HG03139 (cell line): ENCODE data around the gene SPSB1.

Source experiments
- ATAC-seq: cut with Tn5 transposase; IDR thresholded peaks from one replicate; pipeline ENCODE4 v1.9.1; 2021; ENCODE audit not compliant: unreplicated experiment

The SPSB1 gene

DNA sequence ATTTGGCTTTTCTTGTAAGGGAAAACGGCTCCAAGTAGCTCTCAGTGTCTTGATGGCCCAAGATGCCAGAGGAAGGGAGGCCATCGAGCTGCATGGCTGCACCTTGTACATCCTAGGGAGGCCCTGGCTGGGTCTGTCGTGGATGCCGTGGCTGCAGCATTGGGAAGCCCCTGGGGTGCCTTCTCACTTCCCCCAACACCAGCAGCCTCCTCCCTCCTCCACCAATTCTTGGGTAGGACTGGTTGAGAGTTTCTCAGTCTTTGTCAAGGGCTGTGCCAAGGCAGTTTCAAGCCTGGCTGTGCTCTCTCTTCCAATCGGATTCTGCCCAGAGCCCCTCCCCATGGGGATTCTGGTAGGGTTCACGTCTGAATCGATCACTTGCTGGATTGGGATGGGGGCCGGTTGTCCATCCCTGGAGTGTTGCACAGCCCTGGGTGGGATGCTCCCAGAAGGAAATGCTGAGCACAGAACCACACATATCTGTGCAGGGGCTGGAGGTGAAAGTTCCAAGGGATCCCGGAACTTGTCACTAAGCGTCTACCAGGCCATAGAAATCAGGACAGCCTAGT is 14.0 kb upstream of the SPSB1 start:
- ATAC-seq: no peak

DNA sequence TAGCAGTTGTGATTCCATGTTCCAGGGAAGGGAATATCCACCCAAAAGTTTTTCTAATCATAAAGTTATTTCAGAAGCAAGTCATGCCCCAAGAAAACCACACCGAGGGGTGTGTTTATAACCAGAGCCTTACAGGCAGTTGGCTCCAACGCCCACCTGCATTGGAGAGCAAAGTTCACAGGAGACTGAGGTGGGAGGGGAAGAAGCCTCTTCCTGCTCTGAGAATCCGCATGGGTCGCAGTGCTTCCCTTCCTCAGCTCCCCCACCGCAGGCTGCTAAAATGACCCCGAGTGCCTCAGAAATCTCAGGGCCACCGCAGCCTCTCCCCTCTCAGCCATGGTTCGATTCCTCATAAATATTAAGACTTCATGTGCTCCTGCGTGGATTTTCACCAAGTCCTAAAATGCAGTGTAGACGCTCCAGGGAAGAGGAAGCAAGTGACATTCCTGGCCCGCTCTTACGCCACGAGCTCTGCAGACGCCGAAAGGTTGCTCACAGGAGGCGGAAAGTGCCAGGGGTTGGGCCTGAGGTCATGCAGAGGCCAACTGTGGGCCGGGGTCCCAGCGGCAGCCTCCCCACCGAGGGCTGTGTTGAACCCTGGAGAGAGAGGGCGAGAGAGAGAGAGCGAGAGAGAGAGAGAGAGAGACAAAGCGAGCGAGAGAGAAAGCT is 13.4 kb upstream of the SPSB1 start:
- no peak for ATAC-seq

DNA sequence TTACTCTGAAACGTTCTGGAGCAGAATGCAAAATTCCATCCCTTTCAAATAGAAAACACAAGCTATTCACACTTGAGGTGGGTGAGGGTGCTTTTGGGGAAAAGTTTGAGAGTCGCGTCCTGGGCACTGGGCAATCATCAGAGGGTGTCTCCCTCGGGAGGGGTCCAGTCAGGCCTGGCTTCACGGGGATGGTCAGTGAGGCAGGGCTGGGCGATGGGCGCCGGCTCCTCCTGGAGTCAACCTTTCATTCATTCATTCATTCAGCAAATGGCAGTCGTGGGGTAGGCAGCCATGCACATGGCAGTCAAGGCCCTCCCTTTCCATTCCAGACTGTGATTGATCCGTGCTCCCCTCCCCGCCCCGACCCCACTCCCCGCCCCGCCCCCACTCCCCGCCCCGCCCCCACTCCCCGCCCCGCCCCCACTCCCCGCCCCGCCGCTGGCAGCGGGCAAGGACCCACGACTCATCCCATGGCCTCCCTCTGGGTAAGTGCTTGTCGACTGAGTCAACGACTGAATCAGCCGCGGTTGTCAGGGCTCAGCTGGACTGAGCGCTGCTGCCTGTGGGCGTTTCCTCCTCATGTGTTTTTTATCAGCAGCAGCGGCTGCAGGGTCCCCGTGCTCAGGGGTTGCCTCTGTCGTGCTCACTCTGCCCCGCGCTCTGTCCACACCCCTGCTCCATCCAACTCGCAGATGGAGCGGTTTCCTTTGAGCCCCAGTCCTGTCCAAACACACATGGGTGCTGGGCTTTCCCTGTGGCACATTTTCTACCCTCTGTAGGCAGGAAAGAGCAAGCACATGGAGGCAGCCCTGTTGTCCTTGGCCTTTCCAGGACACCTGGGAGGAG is 12.5 kb upstream of the SPSB1 start:
- no peak for ATAC-seq

DNA sequence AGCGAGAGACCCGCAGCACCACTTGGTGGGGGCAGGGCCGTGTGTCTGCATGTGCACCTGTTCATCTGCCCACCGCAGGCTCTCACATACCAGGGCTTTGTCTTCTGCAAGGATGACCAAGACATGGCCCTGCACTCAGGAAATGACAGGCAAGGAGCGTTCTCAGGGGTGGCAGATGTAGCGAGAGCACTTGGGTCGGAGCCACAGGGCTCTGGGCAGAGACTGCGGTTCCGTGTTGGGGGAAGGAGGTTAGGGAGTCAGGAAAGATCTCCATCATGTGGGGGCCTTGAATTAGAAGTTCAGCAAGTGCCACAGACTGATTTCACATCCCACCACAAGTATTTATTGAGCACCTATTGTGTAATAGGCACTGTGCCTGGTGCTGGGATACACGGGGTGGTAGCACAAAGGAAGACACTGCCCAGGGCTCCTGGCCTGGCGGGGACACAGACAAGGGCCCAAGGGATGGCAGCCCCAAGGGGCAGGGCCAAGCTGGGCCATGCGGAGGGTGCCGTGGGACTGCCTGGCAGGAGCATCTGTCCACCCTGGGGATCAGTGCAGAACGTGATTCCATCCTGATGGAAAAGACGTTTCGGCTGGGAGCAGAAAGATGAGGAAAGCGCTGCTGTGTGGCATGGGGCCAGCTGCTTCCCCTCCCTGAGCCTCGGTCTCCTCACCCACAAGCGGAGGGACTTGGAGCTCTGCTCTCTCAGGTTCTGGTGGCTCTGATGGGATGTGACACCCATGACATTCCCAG is 11.4 kb upstream of the SPSB1 start:
- no peak for ATAC-seq

DNA sequence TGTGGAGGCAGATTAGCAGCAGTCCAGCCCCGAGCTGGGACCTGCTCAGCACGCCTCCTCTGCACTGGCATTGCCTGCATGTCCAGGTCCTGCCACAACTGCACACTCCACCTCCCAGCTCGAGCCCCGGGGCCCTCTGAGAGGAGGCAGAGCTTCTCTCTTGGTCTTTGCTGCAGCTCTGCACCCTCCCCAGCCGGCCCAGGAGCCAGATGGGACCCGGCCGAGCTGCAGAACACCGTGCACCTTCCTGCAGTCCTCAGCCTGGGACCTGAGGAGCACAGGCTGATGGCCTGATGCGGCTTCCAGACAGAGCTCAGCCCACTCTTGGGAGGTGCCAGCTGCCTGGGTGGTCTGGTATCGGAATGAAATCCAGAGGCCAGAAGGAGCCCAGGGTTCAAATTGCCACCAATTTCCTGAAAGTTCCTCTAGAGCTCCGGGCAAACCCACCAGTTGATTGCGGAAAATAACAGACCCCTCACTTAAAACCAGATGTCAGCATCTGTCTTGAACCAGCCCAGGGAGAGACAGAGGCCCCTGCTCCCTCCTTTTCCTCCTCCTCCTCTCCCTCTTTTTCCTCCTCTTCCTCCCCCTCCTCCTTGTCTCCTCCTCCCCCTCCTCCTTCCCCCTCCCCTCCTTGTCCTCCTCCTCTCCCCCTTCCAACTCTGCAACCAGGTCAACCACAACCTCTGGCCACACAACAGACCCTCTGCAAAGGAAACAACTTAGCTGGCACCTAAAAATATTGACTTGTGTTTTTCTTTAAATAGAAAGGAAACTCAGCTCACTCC is 10.6 kb upstream of the SPSB1 start:
- no peak for ATAC-seq

DNA sequence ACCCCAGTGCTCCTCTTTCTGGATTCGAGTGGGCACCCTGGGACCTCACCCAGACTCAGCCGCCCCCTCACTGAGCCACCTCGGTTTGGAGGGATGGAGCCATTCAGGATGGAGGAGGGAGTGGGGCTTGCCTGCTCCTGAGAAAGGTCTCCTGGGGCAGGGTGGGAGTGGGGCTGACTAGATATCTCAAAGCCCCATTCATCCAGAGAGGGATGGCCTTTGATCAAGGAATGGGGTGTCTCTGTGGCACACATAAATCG is 10.1 kb upstream of the SPSB1 start:
- ATAC-seq: no peak

DNA sequence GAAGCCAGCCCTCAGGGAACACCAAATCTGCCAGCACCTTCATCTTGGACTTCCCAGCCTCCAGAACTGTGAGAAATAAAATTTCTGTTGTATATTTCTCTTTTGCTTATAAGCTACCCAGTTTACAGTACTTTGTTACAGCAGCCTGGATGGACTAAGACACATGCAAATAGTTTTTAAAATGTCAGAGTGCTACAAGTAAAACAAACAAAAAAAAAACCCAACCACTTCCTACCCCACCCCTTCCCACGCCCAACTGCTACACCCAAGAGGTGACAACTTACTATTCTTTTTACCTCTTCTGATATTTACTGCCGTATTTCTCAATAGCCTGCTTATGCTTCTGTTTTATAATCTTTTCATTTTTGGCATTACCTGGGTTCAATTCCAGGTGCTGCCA is 8.6 kb upstream of the SPSB1 start:
- ATAC-seq: no peak

DNA sequence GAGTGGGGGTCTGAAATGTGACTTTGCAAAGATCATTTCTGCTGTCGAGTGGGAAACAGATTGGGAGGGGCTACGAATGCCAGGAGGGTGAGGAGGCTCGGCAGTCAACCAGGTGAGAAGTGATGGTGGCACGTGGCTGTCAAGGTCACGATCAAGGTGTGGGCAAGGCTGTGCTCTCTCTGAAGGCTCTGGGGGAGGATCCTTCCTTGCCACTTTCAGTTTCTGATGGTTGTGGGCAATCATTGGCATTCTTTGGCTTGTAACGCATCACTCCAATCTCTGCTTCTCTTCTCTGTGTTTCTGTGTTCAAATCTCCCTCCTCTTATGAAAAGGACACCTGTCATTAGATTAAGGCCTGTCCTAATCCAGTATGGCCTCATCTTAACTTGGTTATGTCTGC is 6.1 kb upstream of the SPSB1 start:
- no peak for ATAC-seq

DNA sequence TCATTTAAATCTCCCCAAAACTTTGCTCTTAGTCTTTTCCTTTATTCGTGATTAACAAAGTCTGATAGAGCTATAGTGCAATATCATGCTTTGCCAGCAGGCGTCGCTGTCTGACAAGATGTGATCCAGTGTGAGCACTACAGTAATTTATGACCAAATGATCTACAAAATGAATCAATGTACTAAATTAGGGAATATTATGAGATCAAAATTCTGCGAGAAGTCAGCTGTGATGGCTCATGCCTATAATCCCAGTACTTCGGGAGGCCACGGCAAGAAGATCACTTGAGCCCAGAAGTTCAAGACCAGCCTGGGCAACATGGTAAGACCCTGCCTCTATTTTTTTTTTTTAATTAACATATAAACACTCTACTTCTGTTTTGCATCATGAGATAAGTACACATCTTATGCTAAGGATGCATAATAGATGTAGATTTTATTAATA is 3.6 kb upstream of the SPSB1 start:
- ATAC-seq: no peak

DNA sequence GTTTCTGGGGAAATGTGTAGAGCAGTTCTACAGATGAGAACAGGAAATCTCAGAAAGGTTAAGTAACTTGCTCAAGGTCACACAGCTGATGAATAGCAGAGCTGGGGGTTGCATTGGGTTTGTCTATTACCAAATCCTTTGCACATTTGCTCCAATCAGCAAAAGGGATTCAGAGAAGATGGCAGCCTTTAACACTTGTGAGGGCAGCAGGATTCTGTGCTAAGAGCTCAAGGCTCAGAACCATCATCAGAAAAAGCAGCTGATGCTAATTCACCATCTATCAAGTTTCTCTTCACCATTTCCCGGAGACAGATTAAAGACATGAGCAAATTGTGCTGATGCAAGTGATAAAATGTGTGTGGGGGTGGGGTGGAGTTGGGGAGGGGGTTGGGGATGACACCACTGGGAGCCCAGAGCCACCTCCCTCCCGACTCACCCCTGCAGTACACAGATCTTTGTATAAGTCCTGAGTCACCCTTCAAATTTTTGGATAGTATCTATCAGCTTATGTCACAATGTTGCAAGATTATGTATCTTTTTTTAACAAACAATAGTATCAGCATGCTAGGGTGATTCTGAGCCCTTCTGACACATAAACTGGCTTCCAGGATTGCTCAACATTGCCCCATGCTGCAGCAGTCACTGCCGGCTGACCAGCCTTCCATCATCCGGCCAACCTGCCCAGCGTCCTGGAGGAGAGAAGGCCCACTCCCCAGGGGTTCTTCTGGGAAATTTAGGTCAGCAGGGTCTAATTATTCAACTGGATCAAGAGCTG is 2.8 kb upstream of the SPSB1 start:
- ATAC-seq: no peak

DNA sequence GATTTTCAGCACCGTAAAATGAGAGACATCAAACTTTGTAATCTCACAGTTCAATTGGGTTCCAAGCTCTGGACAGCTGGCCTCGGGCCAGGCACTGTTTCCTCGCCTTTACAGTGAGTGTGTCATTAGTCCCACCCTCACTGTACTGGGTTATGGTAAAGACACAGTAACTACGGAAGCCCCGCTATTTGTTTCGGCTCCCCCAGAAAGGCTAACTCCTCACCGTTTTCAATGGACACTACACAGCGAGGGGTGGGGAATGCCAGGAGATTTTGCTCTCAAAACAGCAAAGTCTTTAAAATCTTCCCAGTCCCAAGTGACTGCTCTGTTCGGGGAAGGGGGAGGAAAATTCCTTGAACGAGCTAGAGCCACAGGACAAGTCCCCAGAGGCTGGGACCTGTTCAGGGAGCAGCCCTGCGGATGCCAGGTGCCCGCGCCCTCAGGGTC is 757 bp upstream of the SPSB1 start:
- ATAC-seq: no peak

DNA sequence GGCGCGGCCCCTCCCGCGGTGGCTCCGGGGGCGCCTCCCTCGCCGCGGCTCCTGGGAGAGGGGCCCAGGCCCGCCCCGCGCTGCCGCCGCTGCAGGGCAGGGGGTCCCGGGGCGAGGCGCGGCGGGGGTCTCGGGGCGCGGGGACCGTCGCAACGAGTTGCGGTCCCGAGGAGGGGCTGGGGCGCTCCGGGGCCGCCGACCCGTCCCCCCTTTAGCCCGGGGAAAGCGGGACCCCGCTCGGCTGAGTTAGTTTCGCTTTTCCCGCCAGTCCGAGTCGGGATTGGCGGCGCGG is 493 bp downstream of the SPSB1 start:
- ATAC-seq: no peak

DNA sequence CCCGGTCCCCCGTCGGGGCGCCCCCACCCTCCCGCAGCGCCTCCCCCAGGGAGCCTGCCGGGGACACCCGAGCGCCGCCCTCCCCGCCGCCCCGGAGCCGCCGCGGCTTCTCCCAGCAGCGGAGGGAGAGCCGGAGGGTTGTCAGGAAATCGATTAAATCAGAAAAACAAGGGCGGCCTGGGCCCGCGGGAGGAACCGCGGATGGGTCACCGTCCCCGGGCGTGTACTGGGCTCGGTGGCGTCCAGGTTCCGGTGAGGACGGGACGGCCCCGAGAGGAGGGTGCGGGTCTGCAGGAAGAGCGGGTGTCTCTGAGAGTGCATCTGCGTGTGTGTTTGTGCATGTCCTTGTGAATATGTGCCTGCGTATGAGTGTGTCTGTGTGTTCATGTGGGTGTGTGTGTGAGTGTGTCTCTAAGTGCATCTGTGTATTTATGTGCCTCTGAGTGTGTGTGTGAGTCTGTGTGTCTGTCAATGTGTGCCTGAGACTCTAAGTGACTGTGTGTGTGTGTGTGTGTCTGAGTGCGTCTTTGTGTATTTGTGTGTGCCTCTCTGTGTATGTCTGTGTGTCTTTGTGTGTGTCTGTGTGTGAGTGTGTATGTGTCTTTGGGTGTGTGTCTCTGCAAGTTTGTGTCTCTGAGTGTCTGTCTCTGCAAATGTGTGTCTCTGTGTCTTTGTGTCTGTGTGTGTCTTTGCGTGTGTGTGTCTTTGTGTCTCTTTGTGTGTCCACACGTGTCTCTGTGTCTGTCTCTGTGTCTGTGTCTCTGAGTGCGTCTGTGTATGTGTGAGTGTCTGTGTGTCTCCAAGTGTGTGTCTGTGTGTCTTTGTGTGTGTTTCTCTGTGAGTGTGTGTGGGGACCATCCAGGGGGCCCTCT is 1.1 kb downstream of the SPSB1 start:
- no peak for ATAC-seq

DNA sequence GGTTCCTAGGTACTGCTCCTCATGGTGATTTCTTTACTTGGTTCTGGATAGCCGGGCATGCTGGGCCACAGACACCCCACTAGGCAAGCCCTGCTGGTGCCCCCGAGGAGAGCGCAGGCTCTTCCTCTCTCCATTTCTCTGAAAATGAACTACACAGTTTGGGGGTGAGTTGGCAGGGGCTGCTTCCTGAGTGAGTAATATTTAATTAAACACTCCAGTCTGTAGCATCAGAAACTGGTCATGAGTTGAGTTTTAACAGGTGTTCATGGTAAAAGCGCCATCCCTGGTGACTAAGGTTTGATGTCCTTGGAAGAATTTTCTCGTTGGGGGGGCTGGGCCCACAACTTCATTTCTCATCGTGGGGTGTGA is 1.7 kb downstream of the SPSB1 start:
- no peak for ATAC-seq

DNA sequence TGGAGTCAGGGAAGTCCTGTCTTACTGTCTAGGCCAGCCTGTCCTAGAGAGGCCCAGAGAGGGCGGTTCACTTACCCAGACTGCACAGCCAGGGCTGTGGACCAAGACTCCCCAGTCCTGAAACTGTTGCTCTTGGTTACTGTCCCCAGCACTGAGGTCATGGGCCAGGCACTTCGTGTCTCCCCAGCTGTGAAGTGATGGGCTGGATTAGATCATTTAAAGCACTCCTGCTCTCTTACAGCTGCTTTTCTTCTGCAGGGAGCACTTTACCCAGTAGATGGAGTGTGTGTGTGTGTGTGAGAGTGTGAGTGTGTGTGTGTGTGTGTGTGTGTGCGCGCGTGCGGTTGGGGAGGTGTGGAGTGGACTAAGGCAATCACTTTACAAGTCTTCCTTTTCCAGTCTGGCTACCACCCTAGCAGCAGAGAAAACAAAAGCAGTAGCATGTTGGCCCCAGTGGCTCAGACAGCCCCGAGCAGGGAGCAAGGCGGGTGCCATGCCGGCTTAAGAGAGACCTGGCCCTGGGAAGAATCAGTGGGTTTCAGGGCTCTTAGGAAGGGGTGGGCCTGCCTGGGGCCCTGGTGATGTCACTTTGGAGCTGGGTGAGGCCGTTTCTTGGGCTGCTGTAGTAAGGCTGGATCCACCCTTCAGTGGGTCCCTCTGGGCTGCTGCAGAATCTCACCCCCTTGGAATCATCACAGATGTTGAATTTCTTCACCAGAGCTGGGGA is 2.4 kb downstream of the SPSB1 start:
- ATAC-seq: no peak

DNA sequence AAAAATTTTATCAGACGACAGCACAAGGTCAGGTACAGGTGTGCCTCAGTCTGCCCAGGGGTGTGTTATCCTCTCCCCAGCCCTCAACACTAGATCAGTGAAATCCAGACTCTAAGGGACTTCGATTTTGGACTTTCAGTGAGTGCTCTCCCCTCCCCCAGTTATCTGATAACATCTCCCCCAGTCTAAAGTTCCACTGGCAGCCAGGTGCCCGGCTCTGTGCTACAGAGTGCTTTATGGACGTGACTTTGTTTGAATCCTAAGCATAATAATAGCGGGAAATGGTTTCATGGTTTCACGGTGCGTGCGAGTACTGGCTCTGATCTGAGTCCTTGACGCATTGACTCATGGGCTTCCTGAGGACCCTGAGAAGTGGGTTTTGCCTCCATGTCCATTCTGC is 3.2 kb downstream of the SPSB1 start:
- ATAC-seq: no peak

DNA sequence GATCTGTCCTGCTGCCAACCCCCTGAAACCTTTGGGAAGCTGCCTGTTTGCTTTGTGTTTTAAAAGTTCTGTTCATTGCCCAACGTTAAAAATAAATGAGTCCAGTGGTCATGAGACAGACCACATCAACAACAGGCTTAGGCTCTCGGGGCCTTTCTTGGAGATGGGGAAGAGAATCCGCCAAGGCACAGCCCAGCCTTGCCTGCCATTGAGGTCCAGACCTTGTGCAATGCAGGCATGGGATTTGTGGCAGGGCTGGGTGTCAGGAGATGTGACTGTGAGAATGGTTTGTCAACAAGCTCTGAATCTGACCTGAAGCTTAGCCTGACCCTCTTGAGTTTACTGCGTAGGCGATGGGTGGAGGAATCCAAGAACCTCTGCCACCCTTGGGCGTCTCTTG is 4.2 kb downstream of the SPSB1 start:
- ATAC-seq: no peak

DNA sequence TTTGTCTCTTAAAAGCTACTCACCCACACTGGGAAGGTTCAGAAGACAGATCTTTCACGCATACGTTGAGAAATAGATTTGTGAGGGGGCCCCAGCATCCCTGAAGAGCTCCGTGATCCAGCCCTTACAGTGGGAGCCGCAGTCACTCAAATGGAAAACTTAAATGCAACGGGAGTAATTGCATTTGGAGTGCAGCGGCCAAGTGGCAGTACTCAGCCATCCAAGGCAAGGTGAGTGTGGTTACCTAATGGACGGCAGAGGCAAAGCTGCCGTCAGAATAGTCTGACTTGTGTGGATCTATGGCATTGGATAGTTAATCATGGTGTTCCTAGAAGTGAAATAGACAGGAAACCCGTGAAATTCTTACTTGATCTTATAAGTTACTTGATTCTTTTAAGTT is 5.1 kb downstream of the SPSB1 start:
- no peak for ATAC-seq

DNA sequence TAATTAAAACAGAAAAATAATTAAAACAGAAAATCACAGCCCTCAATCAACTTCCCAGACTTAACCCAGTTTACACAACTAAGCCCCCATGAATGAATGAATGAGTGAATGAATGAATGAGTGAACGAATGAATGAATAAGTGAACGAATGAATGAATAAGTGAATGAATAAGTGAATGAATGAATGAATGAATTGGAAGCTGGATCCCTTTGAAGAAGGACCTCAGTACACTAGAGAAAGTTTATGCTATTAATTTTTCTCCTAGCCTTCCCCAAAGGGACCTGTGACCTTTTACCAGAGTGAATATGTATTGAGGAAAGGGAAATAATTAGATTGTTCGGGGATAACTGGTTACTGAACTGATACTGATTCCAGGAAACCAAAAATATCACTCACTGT is 5.6 kb downstream of the SPSB1 start:
- ATAC-seq: no peak
